AG10803 (cell line): ENCODE results near the gene CNIH4.
A peak's percentile ranks its signal among the peaks of the same experiment; 100 is the strongest.

Experiments
- DNase-seq: peaks from one replicate; pipeline ENCODE4 v3.0.0; 2010; ENCODE audit warnings: low read depth
- H3K4me3 ChIP-seq: 2 replicates; pipeline ENCODE4 v1.5.1; 2011; ENCODE audit warnings: mild to moderate bottlenecking, low read length, control low read depth
- TF ChIP-seq, protein P1 (sequence below): conservative IDR thresholded peaks from 2 replicates; pipeline ENCODE4 v1.5.1; 2011; ENCODE audit warnings: mild to moderate bottlenecking, low read length, control low read depth, inconsistent platforms

CNIH4 gene

DNA sequence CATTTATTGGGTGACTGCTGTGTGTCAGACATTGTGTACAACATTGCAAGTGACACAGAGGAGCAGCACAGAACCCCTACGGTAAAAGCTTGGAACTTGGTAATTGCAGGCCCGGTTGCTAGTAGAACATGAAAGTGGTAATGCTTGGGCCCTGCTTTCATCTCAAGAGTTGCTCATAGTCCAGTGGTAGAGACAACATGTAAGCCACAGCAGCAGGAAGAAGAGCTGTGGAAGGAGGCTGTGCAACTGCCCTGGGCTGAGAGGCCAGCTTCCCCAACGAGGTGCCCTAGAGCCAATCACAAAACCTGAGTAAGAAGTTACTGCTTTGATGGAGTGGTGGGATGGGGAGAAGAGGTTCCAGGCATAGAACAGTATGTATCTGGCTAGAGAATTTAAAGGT, 18.4 kb downstream of the CNIH4 start:
- TF ChIP-seq, protein P1, sequence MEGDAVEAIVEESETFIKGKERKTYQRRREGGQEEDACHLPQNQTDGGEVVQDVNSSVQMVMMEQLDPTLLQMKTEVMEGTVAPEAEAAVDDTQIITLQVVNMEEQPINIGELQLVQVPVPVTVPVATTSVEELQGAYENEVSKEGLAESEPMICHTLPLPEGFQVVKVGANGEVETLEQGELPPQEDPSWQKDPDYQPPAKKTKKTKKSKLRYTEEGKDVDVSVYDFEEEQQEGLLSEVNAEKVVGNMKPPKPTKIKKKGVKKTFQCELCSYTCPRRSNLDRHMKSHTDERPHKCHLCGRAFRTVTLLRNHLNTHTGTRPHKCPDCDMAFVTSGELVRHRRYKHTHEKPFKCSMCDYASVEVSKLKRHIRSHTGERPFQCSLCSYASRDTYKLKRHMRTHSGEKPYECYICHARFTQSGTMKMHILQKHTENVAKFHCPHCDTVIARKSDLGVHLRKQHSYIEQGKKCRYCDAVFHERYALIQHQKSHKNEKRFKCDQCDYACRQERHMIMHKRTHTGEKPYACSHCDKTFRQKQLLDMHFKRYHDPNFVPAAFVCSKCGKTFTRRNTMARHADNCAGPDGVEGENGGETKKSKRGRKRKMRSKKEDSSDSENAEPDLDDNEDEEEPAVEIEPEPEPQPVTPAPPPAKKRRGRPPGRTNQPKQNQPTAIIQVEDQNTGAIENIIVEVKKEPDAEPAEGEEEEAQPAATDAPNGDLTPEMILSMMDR, result no peak
- DNase-seq, result no peak
- no peak overlapping the region for H3K4me3 ChIP-seq

GRCh38 chr1:224377676-224378006, 21.0 kb downstream of the CNIH4 start:
- DNase-seq, result peak; percentile 15
- TF ChIP-seq, protein P1, result no peak
- no peak overlapping the region for H3K4me3 ChIP-seq

- DNase-seq, result no peak
- TF ChIP-seq, protein P1, result no peak
- H3K4me3 ChIP-seq, result no peak overlapping the region
These were observed 22.4 kb downstream of the CNIH4 start for GRCh38 chr1:224378855-224379631.

DNA sequence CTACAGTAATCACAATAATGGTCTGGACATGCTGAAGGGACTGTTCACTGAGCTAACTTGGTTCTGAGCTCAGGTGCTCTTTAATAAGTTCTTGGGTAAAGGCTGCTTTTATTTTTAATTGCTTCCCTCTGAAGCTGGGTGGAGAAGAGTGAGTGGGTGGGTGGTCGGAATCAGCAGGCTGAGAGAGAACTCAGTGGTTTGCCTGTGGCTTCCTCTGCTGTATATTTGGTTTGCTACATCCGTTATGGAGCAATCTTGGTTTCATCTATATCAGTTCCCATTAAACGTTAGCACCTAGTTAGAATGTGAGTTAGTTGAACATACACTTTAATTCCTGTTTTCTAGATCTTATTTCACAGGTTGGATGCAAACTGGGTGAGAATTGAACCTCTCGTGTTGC, 23.3 kb downstream of the CNIH4 start:
- TF ChIP-seq, protein P1, result no peak
- no peak for DNase-seq
- no peak overlapping the region for H3K4me3 ChIP-seq

GRCh38 chr1:224381880-224382548, 25.3 kb downstream of the CNIH4 start:
- TF ChIP-seq, protein P1, result no peak
- no peak overlapping the region for H3K4me3 ChIP-seq
- no peak for DNase-seq

DNA sequence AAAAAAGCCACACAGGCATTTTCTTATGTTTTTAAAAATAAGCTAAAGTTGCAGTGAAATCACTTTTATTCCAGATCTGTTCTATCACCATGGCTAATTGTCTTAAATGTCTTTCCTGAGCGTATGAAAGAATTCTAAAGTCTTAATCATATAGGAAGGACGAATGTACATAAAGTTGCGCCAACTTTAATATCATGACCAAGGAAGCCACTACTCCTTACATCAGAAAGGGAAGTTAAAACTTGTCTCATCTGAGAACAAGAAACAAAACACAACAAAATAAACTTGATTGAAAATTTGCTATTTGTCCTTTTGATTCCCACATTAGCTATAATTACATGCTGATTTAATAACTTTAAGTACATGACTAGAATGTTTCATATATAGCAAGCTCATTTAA, 26.5 kb downstream of the CNIH4 start:
- DNase-seq, result no peak
- TF ChIP-seq, protein P1, result no peak
- no peak overlapping the region for H3K4me3 ChIP-seq
